ENCODE data around the gene WNT3A. TPM values are rescaled to one million over a fixed set of nuclear protein-coding genes. Genes with fewer than 3 reads are reported as not detected.

The WNT3A gene
- polyA plus RNA-seq, 1 of the 3 experiments (the other 2 are of a cell fraction): not detected

DNA sequence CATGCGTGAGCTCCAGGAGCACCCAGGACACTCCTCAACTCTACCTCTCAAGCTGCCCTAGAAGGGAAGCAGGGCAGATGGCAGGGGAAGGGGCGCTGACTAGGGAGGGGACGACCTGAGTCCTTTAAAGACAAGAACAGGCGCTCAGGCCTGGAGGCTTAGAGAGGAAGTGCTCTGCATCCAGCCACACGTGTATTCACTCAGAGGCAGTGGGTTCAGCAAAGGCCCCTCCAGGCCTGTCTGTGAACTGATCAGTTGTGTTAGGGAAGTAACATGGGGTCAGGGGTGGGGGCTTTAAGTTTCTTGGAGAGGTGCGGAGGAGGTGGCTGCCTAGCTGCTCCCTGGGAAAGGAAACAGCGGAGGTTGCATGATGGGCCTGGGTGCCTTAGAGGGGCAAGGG lies 38.6 kb downstream of the WNT3A start:
- H3K4me3 ChIP-seq (ENCODE audit: low read depth in 2 of 2, low read length in 1 of 2): no peak overlapping the region
- no peaks in the 10 kb centered on the region for H4K20me1 ChIP-seq (ENCODE audit: insufficient read depth)
- DNase-seq: no peak
- no peaks in the 10 kb centered on the region for H3K9me2 ChIP-seq
- H3K4me1 ChIP-seq (ENCODE audit: control insufficient read depth in 1 of 2, insufficient read depth in 2 of 2, low read depth in 1 of 2, low read length in 1 of 2): no peaks in the 10 kb centered on the region
- H3F3A ChIP-seq (replicated peaks; ENCODE audit: insufficient read depth): no peaks in the 10 kb centered on the region
- no peaks in the 10 kb centered on the region for H3K9me3 ChIP-seq
- H3K27ac ChIP-seq (ENCODE audit: low read depth in 2 of 2, low read length in 1 of 2): no peak overlapping the region
- TF ChIP-seq SIN3A (IDR thresholded peaks at IDR 0.05; ENCODE audit: borderline replicate concordance, low read depth, low read length) (no peak), SMC3 (IDR thresholded peaks at IDR 0.05; ENCODE audit: low read depth, low read length) (no peak), CHD2 (IDR thresholded peaks at IDR 0.05; ENCODE audit: low read length, partially characterized antibody) (no peak), MXI1 (IDR thresholded peaks at IDR 0.05; ENCODE audit: low read depth, low read length) (no peak), FOSL2 (IDR thresholded peaks at IDR 0.05; ENCODE audit: borderline replicate concordance, low read depth) (no peak), RCOR1 (IDR thresholded peaks at IDR 0.05; ENCODE audit: low read length) (no peak), TEAD4 (IDR thresholded peaks at IDR 0.05; ENCODE audit: borderline replicate concordance, insufficient read depth) (no peak), TAF1 (IDR thresholded peaks at IDR 0.05; ENCODE audit: borderline replicate concordance, low read depth, low read length) (no peak)
- TF ChIP-seq, protein P1, sequence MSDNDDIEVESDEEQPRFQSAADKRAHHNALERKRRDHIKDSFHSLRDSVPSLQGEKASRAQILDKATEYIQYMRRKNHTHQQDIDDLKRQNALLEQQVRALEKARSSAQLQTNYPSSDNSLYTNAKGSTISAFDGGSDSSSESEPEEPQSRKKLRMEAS (IDR thresholded peaks at IDR 0.05; ENCODE audit: low read depth): no peak
- TF ChIP-seq, protein P2, sequence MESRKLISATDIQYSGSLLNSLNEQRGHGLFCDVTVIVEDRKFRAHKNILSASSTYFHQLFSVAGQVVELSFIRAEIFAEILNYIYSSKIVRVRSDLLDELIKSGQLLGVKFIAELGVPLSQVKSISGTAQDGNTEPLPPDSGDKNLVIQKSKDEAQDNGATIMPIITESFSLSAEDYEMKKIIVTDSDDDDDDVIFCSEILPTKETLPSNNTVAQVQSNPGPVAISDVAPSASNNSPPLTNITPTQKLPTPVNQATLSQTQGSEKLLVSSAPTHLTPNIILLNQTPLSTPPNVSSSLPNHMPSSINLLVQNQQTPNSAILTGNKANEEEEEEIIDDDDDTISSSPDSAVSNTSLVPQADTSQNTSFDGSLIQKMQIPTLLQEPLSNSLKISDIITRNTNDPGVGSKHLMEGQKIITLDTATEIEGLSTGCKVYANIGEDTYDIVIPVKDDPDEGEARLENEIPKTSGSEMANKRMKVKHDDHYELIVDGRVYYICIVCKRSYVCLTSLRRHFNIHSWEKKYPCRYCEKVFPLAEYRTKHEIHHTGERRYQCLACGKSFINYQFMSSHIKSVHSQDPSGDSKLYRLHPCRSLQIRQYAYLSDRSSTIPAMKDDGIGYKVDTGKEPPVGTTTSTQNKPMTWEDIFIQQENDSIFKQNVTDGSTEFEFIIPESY (IDR thresholded peaks at IDR 0.05; ENCODE audit: borderline replicate concordance, low read depth): no peak
- TF ChIP-seq, protein P3, sequence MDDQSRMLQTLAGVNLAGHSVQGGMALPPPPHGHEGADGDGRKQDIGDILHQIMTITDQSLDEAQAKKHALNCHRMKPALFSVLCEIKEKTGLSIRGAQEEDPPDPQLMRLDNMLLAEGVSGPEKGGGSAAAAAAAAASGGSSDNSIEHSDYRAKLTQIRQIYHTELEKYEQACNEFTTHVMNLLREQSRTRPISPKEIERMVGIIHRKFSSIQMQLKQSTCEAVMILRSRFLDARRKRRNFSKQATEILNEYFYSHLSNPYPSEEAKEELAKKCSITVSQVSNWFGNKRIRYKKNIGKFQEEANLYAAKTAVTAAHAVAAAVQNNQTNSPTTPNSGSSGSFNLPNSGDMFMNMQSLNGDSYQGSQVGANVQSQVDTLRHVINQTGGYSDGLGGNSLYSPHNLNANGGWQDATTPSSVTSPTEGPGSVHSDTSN (IDR thresholded peaks at IDR 0.05): no peak
- WGBS (ENCODE audit: low lambda C conversion rate): 68% methylated on average over 6 of the region's 7 CpGs
- H3K4me2 ChIP-seq: no peak overlapping the region
- H2AFZ ChIP-seq (ENCODE audit: low read depth): no peak overlapping the region
- POLR2A ChIA-PET: no interaction called here
- no peaks in the 10 kb centered on the region for H3K36me3 ChIP-seq (replicated peaks in 1 of 2; ENCODE audit: control insufficient read depth in 1 of 2, insufficient read depth in 2 of 2, low read length in 1 of 2)
- peaks cover 9% of the 10 kb centered on the region; the same call in 1 of the 2 replicates for H3K27me3 ChIP-seq (ENCODE audit: insufficient read depth)
- CTCF ChIA-PET: interaction anchor here (2.2 kb wide), 1 partner anchor 14 kb away, joined by 6 read pairs; no protein-coding TSS in a partner anchor
- no peaks in the 10 kb centered on the region for H3K79me2 ChIP-seq (ENCODE audit: insufficient read depth)
- no peak overlapping the region for H3K9ac ChIP-seq

DNA sequence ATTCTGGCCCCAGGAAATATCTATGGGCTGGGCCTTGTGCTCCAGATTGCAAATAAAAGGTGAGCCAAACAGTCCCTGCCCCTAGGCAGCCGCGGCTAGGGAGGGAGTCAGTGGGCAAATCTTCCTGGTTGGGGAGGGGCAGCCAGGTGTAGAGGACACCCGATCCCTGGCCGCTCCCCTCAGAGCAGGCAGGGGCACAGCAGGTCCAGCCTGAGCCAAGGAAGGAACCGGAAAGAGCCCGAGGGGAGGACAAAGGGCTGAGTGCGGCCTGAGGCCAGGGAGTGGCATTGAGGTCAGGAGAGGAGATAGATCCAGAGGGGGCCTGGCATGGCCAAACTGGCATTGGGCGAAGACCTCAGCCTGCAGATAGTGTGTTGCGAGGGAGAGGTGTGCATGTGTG lies 39.1 kb downstream of the WNT3A start:
- no peak overlapping the region for H3K27ac ChIP-seq (ENCODE audit: low read depth in 2 of 2, low read length in 1 of 2)
- TF ChIP-seq GABPA (IDR thresholded peaks at IDR 0.05; ENCODE audit: low read depth): no peak
- no peak for TF ChIP-seq TCF12 (IDR thresholded peaks at IDR 0.05)
- TF ChIP-seq TAF1 (IDR thresholded peaks at IDR 0.05; ENCODE audit: borderline replicate concordance, low read depth, low read length): no peak
- TF ChIP-seq YY1 (IDR thresholded peaks at IDR 0.05; ENCODE audit: low read depth): no peak
- TF ChIP-seq, protein P4, sequence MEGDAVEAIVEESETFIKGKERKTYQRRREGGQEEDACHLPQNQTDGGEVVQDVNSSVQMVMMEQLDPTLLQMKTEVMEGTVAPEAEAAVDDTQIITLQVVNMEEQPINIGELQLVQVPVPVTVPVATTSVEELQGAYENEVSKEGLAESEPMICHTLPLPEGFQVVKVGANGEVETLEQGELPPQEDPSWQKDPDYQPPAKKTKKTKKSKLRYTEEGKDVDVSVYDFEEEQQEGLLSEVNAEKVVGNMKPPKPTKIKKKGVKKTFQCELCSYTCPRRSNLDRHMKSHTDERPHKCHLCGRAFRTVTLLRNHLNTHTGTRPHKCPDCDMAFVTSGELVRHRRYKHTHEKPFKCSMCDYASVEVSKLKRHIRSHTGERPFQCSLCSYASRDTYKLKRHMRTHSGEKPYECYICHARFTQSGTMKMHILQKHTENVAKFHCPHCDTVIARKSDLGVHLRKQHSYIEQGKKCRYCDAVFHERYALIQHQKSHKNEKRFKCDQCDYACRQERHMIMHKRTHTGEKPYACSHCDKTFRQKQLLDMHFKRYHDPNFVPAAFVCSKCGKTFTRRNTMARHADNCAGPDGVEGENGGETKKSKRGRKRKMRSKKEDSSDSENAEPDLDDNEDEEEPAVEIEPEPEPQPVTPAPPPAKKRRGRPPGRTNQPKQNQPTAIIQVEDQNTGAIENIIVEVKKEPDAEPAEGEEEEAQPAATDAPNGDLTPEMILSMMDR (IDR thresholded peaks at IDR 0.05): no peak
- TF ChIP-seq FOXM1 (IDR thresholded peaks at IDR 0.05; ENCODE audit: low read depth): no peak
- TF ChIP-seq, protein P5, sequence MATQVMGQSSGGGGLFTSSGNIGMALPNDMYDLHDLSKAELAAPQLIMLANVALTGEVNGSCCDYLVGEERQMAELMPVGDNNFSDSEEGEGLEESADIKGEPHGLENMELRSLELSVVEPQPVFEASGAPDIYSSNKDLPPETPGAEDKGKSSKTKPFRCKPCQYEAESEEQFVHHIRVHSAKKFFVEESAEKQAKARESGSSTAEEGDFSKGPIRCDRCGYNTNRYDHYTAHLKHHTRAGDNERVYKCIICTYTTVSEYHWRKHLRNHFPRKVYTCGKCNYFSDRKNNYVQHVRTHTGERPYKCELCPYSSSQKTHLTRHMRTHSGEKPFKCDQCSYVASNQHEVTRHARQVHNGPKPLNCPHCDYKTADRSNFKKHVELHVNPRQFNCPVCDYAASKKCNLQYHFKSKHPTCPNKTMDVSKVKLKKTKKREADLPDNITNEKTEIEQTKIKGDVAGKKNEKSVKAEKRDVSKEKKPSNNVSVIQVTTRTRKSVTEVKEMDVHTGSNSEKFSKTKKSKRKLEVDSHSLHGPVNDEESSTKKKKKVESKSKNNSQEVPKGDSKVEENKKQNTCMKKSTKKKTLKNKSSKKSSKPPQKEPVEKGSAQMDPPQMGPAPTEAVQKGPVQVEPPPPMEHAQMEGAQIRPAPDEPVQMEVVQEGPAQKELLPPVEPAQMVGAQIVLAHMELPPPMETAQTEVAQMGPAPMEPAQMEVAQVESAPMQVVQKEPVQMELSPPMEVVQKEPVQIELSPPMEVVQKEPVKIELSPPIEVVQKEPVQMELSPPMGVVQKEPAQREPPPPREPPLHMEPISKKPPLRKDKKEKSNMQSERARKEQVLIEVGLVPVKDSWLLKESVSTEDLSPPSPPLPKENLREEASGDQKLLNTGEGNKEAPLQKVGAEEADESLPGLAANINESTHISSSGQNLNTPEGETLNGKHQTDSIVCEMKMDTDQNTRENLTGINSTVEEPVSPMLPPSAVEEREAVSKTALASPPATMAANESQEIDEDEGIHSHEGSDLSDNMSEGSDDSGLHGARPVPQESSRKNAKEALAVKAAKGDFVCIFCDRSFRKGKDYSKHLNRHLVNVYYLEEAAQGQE (IDR thresholded peaks at IDR 0.05; ENCODE audit: low read depth, low read length): no peak
- no peak for TF ChIP-seq POLR2AphosphoS5 (IDR thresholded peaks at IDR 0.05; ENCODE audit: low read depth, low read length)
- TF ChIP-seq FOXJ3 (CRISPR knock-in tag; IDR thresholded peaks at IDR 0.05): no peak
- TF ChIP-seq SMC3 (IDR thresholded peaks at IDR 0.05; ENCODE audit: low read depth, low read length): no peak

More for the DNA sequence above, 39.1 kb downstream of the WNT3A start:
- H3K4me3 ChIP-seq (ENCODE audit: low read depth in 2 of 2, low read length in 1 of 2): no peak overlapping the region
- H3K9me2 ChIP-seq: no peaks in the 10 kb centered on the region
- H3K36me3 ChIP-seq (replicated peaks in 1 of 2; ENCODE audit: control insufficient read depth in 1 of 2, insufficient read depth in 2 of 2, low read length in 1 of 2): no peaks in the 10 kb centered on the region
- no peak for DNase-seq
- ChIA-PET CTCF (no interaction called here), POLR2A (no interaction called here)
- H3K27me3 ChIP-seq (ENCODE audit: insufficient read depth): peaks cover 9% of the 10 kb centered on the region; the same call in 1 of the 2 replicates
- no peaks in the 10 kb centered on the region for H3K9me3 ChIP-seq
- H3K79me2 ChIP-seq (ENCODE audit: insufficient read depth): no peaks in the 10 kb centered on the region
- no peaks in the 10 kb centered on the region for H4K20me1 ChIP-seq (ENCODE audit: insufficient read depth)
- no peaks in the 10 kb centered on the region for H3F3A ChIP-seq (replicated peaks; ENCODE audit: insufficient read depth)
- H2AFZ ChIP-seq (ENCODE audit: low read depth): no peak overlapping the region
- H3K4me1 ChIP-seq (ENCODE audit: control insufficient read depth in 1 of 2, insufficient read depth in 2 of 2, low read depth in 1 of 2, low read length in 1 of 2): no peaks in the 10 kb centered on the region
- no peak overlapping the region for H3K4me2 ChIP-seq
- 55% methylated on average over 9 of the region's 9 CpGs for WGBS (ENCODE audit: low lambda C conversion rate)
- no peak overlapping the region for H3K9ac ChIP-seq

All from SK-N-SH (cell line).